Measurements from ENCODE around the gene FBRSL1.
A peak's percentile ranks its signal among the peaks of the same experiment; 100 is the strongest.

FBRSL1 gene

GRCh38 chr12:132496710-132497109, 6.8 kb downstream of the FBRSL1 start:
- no peak for TF ChIP-seq POLR2A (IDR thresholded peaks at IDR 0.05; ENCODE audit: low read depth, low read length)
- no peak for DNase-seq (ENCODE audit: insufficient read length, low spot score)
- FAIRE-seq, result no peak

- FAIRE-seq (no peak), DNase-seq (ENCODE audit: insufficient read length, low spot score) (no peak)
- no peak for TF ChIP-seq POLR2A (IDR thresholded peaks at IDR 0.05; ENCODE audit: low read depth, low read length)
Measured at GRCh38 chr12:132497514-132498405, 7.8 kb downstream of the FBRSL1 start.

GRCh38 chr12:132498931-132499330, 9.0 kb downstream of the FBRSL1 start:
- FAIRE-seq (no peak), DNase-seq (ENCODE audit: insufficient read length, low spot score) (no peak)
- TF ChIP-seq POLR2A (IDR thresholded peaks at IDR 0.05; ENCODE audit: low read depth, low read length), result no peak

- DNase-seq (ENCODE audit: insufficient read length, low spot score) (no peak), FAIRE-seq (no peak)
- no peak for TF ChIP-seq POLR2A (IDR thresholded peaks at IDR 0.05; ENCODE audit: low read depth, low read length)
Measured at GRCh38 chr12:132500142-132500855, 10.3 kb downstream of the FBRSL1 start.

GRCh38 chr12:132500856-132501180, 10.9 kb downstream of the FBRSL1 start:
- no peak for DNase-seq (ENCODE audit: insufficient read length, low spot score)
- FAIRE-seq, result no peak
- TF ChIP-seq POLR2A (IDR thresholded peaks at IDR 0.05; ENCODE audit: low read depth, low read length), result no peak

- TF ChIP-seq POLR2A (IDR thresholded peaks at IDR 0.05; ENCODE audit: low read depth, low read length), result no peak
- no peak for FAIRE-seq
- no peak for DNase-seq (ENCODE audit: insufficient read length, low spot score)
Measured at GRCh38 chr12:132501204-132501940, 11.4 kb downstream of the FBRSL1 start.

GRCh38 chr12:132502149-132502881, 12.4 kb downstream of the FBRSL1 start:
- FAIRE-seq (no peak), DNase-seq (ENCODE audit: insufficient read length, low spot score) (peak; percentile 37)
- no peak for TF ChIP-seq POLR2A (IDR thresholded peaks at IDR 0.05; ENCODE audit: low read depth, low read length)

GRCh38 chr12:132502882-132503193, 12.9 kb downstream of the FBRSL1 start:
- TF ChIP-seq POLR2A (IDR thresholded peaks at IDR 0.05; ENCODE audit: low read depth, low read length), result no peak

GRCh38 chr12:132503618-132504204, 13.8 kb downstream of the FBRSL1 start:
- DNase-seq (ENCODE audit: insufficient read length, low spot score), result no peak
- FAIRE-seq, result no peak
- TF ChIP-seq POLR2A (IDR thresholded peaks at IDR 0.05; ENCODE audit: low read depth, low read length), result no peak

More at GRCh38 chr12:132502882-132503193, 12.9 kb downstream of the FBRSL1 start:
- DNase-seq (ENCODE audit: insufficient read length, low spot score) (no peak), FAIRE-seq (no peak)

- DNase-seq (ENCODE audit: insufficient read length, low spot score), result no peak
- no peak for FAIRE-seq
- no peak for TF ChIP-seq POLR2A (IDR thresholded peaks at IDR 0.05; ENCODE audit: low read depth, low read length)
Measured at GRCh38 chr12:132505105-132505851, 15.3 kb downstream of the FBRSL1 start.

GRCh38 chr12:132505852-132506219, 15.9 kb downstream of the FBRSL1 start:
- no peak for FAIRE-seq
- no peak for TF ChIP-seq POLR2A (IDR thresholded peaks at IDR 0.05; ENCODE audit: low read depth, low read length)
- no peak for DNase-seq (ENCODE audit: insufficient read length, low spot score)

- no peak for DNase-seq (ENCODE audit: insufficient read length, low spot score)
- TF ChIP-seq POLR2A (IDR thresholded peaks at IDR 0.05; ENCODE audit: low read depth, low read length), result no peak
- FAIRE-seq, result no peak
Measured at GRCh38 chr12:132506328-132507160, 16.6 kb downstream of the FBRSL1 start.

Measured in H54 (cell line).